Measurements from ENCODE around the gene ERC2. TPM values are rescaled to one million over a fixed set of nuclear protein-coding genes. Genes with fewer than 3 reads are reported as not detected.

ERC2 gene
- total RNA-seq, 1 donor from 2014 or later, result under 0.01 TPM

DNA sequence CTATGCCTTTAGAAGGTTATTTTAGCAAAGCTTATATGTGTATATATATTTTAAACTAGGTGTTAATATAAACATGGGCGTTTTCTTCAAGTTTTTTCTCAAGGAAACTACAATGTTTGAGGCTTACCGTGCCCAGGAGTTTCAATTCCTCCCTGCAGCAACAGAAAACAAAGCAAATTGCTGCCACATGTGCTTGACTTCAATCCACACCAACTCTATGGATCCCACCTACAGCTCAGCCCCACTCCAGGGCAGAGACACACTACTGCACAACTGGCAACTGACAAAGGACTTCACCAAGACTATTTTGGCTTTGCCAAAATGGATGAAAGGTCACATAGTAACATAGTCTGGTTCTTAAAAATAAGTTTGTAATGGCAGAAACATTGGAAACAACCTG lies 346.6 kb downstream of the ERC2 start:
- Histone ChIP-seq H3K4me3 (ENCODE audit: low read depth, low read length) (no peak overlapping the region), H3K36me3 (ENCODE audit: control insufficient read depth, insufficient read depth, low read length) (no peaks in the 10 kb centered on the region), H3K27me3 (ENCODE audit: control insufficient read depth, insufficient read depth, low read length) (no peaks in the 10 kb centered on the region)
- FAIRE-seq (no peak), DNase-seq (ENCODE audit: low read depth) (no peak)
- TF ChIP-seq, protein P1, sequence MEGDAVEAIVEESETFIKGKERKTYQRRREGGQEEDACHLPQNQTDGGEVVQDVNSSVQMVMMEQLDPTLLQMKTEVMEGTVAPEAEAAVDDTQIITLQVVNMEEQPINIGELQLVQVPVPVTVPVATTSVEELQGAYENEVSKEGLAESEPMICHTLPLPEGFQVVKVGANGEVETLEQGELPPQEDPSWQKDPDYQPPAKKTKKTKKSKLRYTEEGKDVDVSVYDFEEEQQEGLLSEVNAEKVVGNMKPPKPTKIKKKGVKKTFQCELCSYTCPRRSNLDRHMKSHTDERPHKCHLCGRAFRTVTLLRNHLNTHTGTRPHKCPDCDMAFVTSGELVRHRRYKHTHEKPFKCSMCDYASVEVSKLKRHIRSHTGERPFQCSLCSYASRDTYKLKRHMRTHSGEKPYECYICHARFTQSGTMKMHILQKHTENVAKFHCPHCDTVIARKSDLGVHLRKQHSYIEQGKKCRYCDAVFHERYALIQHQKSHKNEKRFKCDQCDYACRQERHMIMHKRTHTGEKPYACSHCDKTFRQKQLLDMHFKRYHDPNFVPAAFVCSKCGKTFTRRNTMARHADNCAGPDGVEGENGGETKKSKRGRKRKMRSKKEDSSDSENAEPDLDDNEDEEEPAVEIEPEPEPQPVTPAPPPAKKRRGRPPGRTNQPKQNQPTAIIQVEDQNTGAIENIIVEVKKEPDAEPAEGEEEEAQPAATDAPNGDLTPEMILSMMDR (IDR thresholded peaks at IDR 0.05; ENCODE audit: insufficient read depth, low read length, severe bottlenecking), result no peak

DNA sequence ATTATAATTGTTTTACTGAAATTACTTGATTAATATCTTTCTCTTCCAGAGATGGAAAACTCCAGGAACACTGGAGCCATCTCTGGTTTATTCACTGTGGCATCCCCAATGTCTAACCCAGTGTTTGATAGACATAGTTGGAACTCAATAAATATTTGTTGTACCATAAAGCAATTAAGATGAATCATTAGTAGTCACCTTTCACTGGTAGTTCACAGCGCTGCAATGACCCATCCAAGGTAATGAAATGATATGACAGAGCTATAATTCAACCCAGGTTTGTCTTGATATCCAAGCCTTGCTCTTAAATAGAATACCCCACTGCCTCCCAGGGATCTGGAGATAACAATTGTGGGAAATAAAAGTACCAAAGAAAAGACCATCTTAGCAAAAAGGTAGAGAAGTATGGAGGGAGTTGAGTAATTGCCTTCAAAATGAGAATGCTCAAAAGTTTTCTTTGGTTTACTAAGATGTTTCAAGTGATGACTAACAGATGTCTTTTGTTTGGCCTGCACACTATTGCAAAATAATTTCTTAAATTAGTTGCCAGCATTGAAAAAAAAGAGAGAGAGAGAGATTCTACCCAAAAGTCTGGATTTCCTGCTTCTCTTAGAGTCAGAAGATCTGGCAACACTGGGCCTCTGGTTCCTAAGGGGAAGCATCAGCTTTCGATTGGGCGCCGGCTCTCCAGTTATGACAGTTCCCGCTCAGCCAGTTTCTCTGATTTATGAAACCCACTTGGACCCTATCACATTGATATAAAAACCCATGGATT lies 348.5 kb downstream of the ERC2 start:
- no peak for FAIRE-seq
- peak; percentile 74 for DNase-seq (ENCODE audit: low read depth)
- no peaks in the 10 kb centered on the region for H3K27me3 ChIP-seq (ENCODE audit: control insufficient read depth, insufficient read depth, low read length)
- H3K4me3 ChIP-seq (ENCODE audit: low read depth, low read length), result no peak overlapping the region
- TF ChIP-seq, protein P1 (IDR thresholded peaks at IDR 0.05; ENCODE audit: insufficient read depth, low read length, severe bottlenecking), result no peak
- no peaks in the 10 kb centered on the region for H3K36me3 ChIP-seq (ENCODE audit: control insufficient read depth, insufficient read depth, low read length)

DNA sequence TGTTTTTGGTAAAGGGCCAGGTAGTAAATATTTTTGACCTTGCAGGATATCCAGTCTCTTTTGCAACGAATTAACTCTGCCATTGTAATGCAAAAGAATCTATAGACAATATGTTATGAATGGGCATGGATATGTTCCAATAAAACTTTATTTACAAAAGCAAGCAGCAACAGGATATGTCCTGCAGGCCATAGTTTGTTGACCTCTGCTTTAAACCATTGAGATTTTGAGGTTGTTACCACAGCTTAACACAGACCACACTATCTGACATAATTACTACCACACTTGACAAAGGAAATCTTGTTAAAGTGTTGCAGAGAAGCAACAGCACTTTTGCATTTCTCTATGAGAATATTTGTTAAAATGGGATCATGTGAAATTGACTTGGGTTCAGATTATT lies 349.3 kb downstream of the ERC2 start:
- TF ChIP-seq, protein P1 (IDR thresholded peaks at IDR 0.05; ENCODE audit: insufficient read depth, low read length, severe bottlenecking), result no peak
- no peak for FAIRE-seq
- Histone ChIP-seq H3K36me3 (ENCODE audit: control insufficient read depth, insufficient read depth, low read length) (no peaks in the 10 kb centered on the region), H3K4me3 (ENCODE audit: low read depth, low read length) (no peak overlapping the region), H3K27me3 (ENCODE audit: control insufficient read depth, insufficient read depth, low read length) (no peaks in the 10 kb centered on the region)
- no peak for DNase-seq (ENCODE audit: low read depth)

DNA sequence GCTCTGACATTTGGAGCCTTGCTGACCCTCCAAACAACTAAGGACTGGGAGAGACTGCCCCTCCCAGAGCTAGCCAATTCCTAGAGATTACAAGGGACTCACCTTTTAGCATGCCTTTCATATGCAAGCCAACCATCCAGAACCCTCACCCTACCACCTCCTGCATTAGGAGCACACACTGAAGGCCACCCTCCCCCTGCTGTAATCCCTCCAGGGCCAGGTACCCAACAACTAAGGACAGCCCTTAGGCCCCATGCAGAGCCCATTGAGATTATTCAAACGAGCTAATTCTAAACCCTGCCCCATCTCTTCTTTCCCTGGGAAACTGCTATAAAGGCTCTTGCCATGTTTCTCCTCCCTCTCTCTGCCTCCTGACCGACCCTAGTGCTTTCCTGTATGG lies 352.6 kb downstream of the ERC2 start:
- TF ChIP-seq, protein P1 (IDR thresholded peaks at IDR 0.05; ENCODE audit: insufficient read depth, low read length, severe bottlenecking), result no peak
- no peak for FAIRE-seq
- no peak overlapping the region for H3K4me3 ChIP-seq (ENCODE audit: low read depth, low read length)

DNA sequence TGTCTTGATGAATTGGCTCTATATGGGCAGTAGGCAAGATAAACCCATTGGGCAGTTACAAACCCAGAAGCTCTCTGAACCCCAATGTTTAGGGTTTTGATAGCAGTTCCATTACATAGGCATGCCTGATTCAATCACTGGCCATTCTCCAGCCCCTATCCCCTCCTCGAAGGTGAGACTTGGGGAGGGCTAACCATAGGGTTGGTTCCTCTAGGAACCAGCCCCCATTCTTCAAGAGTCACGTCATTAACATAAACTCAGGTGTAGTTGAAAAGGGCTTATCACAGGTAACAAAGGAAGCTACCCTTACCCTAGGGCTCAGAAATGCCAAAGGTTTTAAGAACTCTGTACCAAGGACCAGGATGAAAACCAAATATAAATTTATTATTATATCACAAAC lies 353.1 kb downstream of the ERC2 start:
- TF ChIP-seq, protein P1 (IDR thresholded peaks at IDR 0.05; ENCODE audit: insufficient read depth, low read length, severe bottlenecking), result no peak
- Histone ChIP-seq H3K4me3 (ENCODE audit: low read depth, low read length) (no peak overlapping the region), H3K36me3 (ENCODE audit: control insufficient read depth, insufficient read depth, low read length) (no peaks in the 10 kb centered on the region), H3K27me3 (ENCODE audit: control insufficient read depth, insufficient read depth, low read length) (no peaks in the 10 kb centered on the region)
- FAIRE-seq, result no peak
- DNase-seq (ENCODE audit: low read depth), result no peak

More for the DNA sequence above, 352.6 kb downstream of the ERC2 start:
- Histone ChIP-seq H3K36me3 (ENCODE audit: control insufficient read depth, insufficient read depth, low read length) (no peaks in the 10 kb centered on the region), H3K27me3 (ENCODE audit: control insufficient read depth, insufficient read depth, low read length) (no peaks in the 10 kb centered on the region)
- DNase-seq (ENCODE audit: low read depth), result no peak

DNA sequence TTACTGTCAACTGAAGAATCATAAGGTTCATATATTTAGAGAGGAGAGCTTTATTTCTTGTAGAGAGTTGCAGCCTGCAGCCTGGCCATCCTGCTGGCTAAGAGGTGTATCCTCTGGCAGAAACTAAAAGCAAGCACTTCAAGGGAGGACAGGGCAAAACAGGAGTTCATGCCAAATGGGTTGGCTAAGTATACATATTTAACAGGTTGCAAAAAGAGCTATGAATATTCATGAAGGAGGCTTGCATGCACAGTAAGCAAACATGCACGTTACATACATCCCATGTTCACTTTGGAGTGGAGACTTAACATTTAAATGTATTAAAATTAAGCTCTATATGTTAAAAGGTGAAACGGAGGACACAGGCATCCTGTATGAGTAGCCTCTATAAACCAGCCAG lies 354.4 kb downstream of the ERC2 start:
- Histone ChIP-seq H3K27me3 (ENCODE audit: control insufficient read depth, insufficient read depth, low read length) (no peaks in the 10 kb centered on the region), H3K36me3 (ENCODE audit: control insufficient read depth, insufficient read depth, low read length) (no peaks in the 10 kb centered on the region), H3K4me3 (ENCODE audit: low read depth, low read length) (no peak overlapping the region)
- TF ChIP-seq, protein P1 (IDR thresholded peaks at IDR 0.05; ENCODE audit: insufficient read depth, low read length, severe bottlenecking), result no peak
- FAIRE-seq (no peak), DNase-seq (ENCODE audit: low read depth) (no peak)
